Stimulated activated CD4-positive, alpha-beta T cell treated with anti-CD3 and anti-CD28 coated beads, Interleukin-12 subunit alpha, Interleukin-12 subunit beta, amount 100 ng/mL, for 24 hours (primary cell): ENCODE data around the gene CD160.
"Not testable (repeated sequence)": the region's sequence is repeated elsewhere in the genome, so short reads cannot be mapped to it uniquely, and the experiment has no call there.

ENCODE experiments used
- DNase-seq, 2 experiments: peaks; one replicate each; pipeline ENCODE4 v3.0.0-alpha.2; 2020; ENCODE audit warnings: low read depth in 2 of 2

CD160 gene

DNA sequence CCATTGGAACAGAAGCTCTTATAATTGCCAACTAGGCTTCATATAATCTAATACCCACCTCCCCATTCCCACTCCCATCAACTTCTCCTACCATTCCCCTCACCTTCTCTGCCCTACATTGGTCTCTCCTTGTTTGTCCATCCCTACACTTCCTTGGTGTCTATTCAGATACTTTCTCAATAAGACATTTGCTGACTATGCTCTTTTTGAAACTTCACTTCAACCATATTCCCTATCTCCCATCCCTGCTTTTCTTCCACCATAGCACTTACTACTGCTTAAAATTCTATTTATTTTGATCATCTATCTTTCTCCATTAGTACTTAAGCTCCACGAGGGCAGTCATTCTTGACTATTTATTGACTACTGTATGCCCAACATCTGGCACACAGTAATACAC, 40.4 kb downstream of the CD160 start:
- DNase-seq: no peak

DNA sequence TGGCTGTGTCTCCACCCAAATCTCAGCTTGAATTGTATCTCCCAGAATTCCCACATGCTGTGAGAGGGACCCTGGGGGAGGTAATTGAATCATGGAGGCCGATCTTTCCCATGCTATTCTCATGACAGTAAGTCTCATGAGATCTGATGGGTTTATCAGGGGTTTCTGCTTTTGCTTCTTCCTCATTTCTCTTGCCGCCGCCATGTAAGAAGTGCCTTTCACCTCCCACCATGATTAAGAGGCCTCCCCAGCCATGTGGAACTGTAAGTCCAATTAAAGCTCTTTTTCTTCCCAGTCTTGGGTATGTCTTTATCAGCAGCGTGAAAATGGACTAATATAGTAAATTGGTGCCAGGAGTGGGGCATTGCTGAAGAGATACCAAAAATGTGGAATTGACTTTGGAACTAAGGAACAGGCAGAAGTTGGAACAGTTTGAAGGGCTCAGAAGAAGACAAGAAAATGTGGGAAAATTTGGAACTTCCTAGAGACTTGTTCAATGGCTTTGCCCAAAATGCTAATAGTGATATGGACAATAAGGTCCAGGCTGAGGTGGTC, 41.2 kb downstream of the CD160 start:
- DNase-seq: not testable (repeated sequence)

- not testable (repeated sequence) for DNase-seq
These were observed 42.2 kb downstream of the CD160 start for GRCh38 chr1:145761498-145761897.

DNA sequence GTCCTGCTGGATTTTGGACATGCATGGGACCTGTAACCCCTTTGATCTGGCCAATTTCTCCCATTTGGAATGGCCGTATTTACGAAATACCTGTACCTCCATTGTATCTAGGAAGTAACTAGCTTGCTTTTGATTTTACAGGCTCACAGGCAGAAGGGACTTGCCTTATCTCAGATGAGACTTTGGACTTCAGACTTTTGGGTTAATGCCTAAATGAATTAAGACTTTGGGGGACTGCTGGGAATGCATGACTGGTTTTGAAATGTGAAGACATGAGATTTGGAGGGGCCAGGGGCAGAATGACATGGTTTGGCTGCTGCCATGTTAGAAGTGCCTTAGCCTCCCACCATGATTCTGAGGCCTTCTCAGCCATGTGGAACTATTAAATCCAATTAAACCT, 42.7 kb downstream of the CD160 start:
- DNase-seq: not testable (repeated sequence)

DNA sequence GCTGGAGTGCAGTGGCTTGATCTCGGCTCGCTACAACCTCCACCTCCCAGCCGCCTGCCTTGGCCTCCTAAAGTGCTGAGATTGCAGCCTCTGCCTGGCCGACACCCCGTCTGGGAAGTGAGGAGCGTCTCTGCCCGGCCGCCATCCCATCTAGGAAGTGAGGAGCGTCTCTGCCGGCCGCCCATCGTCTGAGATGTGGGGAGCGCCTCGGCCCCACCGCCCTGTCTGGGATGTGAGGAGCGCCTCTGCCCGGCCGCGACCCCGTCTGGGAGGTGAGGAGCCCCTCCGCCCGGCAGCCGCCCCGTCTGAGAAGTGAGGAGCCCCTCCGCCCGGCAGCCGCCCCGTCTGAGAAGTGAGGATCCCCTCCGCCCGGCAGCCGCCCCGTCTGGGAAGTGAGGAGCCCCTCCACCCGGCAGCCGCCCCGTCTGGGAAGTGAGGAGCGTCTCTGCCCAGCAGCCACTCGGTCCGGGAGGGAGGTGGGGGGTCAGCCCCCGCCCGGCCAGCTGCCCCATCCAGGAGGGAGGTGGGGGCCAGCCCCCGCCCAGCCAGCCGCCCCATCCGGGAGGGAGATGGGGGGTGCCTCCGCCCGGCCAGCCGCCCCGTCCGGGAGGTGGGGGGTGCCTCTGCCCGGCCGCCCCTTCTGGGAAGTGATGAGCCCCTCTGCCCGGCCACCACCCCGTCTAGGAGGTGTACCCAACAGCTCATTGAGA, 45.1 kb downstream of the CD160 start:
- not testable (repeated sequence) for DNase-seq

- DNase-seq: not testable (repeated sequence)
These were observed 45.8 kb downstream of the CD160 start for GRCh38 chr1:145765127-145765526.

GRCh38 chr1:145765585-145766360, 46.5 kb downstream of the CD160 start:
- not testable (repeated sequence) for DNase-seq

GRCh38 chr1:145766926-145767325, 47.6 kb downstream of the CD160 start:
- DNase-seq: not testable (repeated sequence)

DNA sequence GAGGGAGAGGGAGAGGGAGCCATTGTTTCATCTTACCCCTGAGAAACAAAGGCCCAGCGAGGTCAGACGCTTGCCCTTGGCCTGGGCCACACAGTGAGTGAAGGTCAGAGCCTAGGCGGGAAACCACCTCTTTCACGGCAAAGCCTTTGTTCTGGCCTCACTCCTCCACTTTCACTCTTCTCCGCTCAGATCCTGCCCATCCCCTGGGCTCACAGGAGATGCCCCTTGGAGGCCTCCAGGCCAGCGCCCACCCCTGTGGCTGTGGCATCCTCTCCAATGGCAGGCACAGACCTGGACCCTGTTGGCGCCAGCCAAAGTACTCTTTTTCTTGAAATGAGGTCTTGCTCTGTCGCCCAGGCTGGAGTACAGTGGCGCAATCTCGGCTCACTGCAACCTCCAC, 48.7 kb downstream of the CD160 start:
- not testable (repeated sequence) for DNase-seq

- DNase-seq: no peak
These were observed 51.8 kb downstream of the CD160 start for GRCh38 chr1:145771056-145771455.

DNA sequence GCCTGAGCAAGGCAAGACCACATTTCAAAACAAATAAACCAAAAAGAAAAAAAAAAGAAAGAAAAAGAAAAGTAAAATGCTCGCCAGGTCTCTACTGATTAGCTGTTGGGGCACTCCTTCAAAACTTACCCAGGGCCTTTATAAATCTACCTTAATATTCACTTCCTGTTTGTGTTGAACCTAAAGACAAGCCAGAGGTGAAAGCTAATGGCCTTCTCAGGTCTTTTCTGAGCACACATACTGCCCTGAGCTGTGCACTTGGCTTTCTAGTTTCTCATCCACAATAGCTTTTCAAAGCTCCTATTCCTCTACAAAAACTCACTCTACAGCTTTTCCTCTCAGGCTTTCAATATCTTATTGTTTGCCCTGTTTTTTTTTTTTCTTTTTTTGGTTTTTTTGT, 54.1 kb downstream of the CD160 start:
- DNase-seq: no peak

GRCh38 chr1:145777357-145778145, 58.3 kb downstream of the CD160 start:
- DNase-seq: no peak

GRCh38 chr1:145778146-145778540, 58.8 kb downstream of the CD160 start:
- DNase-seq: no peak

GRCh38 chr1:145782272-145783099, 63.2 kb downstream of the CD160 start:
- DNase-seq: no peak

- DNase-seq: no peak
These were observed 65.1 kb downstream of the CD160 start for GRCh38 chr1:145784409-145784808.

GRCh38 chr1:145785547-145785946, 66.2 kb downstream of the CD160 start:
- no peak for DNase-seq

GRCh38 chr1:145786271-145786670, 67.0 kb downstream of the CD160 start:
- no peak for DNase-seq

- DNase-seq: no peak
These were observed 69.3 kb downstream of the CD160 start for GRCh38 chr1:145788580-145788979.
